GM10847 (cell line): ENCODE measurements around the gene PDCD1LG2.

Source experiments
- POLR2A ChIP-seq: IDR thresholded peaks from 2 replicates; pipeline ENCODE4 v1.6.1; 2011; ENCODE audit not compliant: insufficient read length; ENCODE audit errors: extremely low read depth

The PDCD1LG2 gene

DNA sequence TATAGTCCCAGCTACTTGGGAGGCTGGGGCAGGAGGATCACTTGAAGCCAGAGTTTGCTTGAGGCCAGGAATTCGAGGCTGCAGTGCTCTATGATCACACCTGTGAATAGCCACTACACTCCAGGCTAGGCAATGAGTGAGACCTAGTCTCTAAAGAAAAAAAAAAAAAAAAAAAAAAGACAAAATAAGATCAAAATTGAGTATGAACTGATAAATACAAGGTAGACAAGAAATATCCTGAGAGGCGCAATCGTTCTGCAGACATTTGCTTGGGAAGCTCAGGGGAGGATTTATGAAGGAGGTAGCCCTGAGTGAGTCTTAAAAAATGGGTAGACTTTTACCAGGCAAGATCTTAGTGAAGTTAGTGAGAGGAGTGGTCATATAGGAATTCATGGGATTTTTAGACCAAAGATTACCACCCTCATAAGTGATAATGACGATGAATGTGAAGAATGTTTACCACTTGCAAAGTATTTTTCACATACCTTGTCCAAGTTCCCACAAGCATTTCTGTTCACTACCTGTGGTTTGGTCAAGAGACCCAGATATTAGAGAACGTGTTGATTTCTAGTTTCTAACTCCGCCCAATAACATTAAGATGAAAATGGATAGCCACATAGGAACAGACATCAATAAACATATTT, 4.4 kb downstream of the PDCD1LG2 start:
- no peak for TF ChIP-seq POLR2A

DNA sequence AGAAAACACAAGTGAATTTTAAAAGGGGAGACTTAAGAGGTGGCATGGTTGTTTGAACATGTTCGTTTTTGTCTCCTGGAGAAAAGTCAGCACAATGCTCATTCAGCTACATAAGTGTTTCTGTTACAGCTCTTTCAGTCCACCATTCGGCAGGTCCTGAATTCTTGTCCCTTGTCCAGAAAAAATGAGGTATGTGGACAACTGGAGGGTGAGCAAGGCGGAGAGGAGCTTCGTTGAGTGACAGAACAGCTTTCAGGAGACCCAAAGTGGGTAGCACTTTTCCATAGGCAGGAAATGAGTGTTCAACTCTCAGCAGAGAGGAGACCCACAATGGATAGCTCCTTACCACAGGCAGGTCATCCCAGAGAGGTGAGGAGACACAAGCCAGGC, 4.9 kb downstream of the PDCD1LG2 start:
- TF ChIP-seq POLR2A = no peak

DNA sequence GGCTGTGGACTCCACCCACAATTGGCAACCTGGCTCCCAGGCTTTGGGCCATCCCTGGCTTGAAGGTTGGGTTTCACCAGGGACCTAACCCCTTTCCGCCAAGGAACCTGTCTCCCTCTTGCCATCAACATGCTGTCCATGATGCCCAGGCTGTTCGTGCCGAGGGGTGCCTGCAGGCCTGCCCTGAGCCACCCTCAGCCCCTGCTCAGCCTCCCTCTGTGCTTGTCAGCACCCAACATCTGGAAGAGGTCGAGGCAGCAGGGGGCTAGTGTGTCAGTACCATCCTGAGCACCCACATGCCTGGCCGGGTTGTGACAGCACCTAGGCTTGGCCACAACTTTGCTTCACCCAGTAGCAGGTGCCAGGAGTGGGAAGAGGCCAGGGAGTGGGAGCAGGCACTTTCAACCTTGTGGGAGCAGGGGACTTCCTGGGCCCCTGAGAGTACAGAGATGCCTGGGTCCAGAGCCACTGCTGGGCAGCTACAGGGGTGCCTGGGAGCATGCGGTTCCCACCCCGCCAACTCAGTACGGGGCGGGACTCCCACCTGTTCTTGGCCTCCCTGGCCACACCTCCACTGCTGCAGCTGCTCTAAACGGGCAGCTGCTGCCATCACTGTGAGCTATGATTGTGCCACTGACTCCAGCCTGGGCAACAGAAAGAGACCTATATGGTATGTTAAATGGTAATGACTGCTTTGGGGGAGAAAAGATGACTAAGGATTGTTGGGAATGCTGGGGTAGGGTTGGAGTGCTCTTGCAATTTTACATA, 6.3 kb downstream of the PDCD1LG2 start:
- no peak for TF ChIP-seq POLR2A

DNA sequence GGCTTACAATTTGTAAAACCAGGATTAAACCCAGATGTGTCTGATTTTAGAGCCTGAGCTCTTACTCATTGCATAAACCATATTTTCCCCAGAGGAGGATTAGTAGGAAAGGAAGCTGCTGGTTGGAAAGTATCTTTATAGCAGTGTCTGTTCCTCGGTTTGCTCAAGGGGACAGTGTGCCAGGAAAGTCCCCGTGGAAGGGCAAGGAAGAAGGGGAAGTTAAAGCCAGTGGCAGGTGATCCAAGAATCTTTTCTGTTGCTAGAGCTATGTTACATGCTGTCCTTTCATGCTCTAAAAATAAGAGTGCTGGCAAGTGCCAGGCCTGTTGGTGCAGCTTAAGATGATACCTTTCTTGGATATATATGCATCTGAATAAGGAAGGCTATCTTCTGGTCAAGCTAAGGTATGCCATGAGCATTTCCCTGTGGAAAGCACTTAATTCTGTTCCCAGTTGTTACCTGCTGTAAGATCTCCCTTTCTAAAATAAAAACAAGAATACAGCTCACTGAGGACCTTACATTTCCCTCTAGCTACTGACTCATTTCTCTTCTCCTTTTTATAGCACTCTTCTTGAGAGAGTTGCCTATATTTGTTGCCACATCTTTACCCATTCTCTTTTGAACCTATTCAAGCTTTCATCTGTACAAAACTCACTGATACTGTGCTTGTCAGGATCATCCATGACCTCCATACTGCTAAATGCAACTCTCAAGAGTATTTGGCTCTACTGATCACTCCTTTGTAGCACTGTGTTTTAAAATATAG, 8.0 kb downstream of the PDCD1LG2 start:
- TF ChIP-seq POLR2A = no peak

DNA sequence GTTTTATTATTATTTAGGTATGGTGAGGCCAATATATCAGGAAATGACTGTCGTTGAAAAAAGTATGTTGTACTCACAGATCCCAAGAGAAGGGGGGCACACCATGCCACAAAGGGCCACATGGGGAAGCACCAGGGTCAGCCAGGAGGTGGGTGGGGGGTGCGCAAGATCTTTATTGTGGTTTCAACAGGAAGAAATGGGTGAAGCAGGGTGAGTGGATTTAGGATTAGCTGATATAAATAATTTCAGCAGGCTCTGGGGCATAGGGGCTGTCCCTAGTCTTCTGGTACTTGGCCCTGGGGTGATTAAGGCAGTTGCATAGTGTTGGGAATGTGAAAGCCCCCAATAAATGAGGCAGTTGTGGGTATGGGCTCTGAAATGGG, 8.6 kb downstream of the PDCD1LG2 start:
- TF ChIP-seq POLR2A = no peak

DNA sequence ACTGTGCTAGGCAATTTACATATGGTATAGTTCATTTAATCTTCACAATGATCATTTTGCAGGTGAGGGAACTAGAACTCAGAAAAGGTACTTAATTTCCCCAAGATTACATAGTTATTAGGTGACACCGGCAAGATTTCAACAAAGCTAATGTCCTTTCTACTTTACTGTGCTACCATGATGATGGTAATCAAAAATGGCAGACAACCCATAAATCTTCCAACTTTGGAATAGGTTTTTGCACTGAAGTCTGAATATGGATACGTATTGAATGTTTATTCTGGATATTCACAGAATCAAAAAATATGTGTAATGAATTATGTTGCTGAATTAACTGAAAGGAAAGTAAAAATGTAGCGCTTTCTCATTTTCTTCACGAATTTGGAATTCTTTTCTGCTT, 13.8 kb downstream of the PDCD1LG2 start:
- no peak for TF ChIP-seq POLR2A

DNA sequence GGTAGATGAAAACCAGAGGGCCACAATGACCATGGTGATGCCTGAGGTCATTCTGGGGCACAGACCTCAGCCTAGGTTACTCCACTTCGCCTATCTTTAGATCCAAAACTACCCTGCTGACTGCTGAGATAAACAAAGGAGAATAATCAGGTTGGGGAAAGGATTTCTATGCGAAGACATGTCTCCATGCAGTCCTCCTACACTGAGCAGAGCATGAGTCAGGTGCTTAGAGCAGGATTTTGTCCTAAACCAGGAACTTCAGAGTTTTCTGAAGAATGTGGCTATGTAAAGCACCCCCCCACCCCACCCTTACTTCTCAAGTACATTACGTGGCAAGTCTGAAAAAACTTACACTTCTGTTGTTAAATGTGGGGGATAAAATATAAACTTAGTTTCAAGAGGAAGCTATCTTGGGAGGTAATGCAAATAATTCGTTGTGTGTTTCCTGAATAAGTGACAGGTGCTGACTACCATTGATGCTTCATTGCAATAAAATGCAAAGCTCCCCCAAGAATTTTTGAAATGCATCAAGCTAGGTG, 19.4 kb downstream of the PDCD1LG2 start:
- TF ChIP-seq POLR2A = no peak

DNA sequence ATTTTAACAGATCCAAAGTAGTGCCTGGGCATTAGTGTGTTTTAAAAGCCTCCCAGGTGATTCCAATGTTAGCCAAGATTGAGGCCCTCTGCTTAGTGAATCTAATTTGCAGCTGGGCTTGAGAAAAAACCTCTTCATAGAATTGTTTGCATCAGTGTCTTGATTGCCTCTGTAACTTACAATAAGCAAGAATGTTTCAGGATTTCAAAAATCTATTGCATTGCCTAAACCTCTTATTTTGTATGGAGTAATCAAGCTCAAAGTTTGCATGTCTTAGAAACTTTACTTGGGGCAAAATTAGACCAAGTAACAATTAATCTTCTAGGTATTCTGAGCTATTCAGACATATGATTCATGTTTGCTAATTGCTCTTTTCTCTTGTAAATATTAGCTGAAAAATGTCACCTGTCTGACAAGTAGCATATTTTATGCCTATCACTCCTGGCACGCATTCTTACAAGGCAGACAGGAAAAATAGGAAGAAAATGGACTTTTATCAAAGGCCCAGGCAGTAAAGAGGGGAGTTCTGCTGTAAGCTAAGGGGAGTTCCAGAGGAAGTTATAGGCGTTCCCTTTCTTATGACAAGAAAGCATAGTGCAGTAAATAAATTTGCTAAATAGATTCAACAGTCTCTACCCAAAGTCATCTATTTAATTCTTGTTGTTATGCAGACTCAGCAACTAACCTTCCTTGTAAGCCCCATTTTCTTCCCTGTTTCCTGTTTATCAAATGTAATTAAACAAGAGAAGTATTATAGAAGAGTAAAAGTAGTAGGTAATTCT, 21.0 kb downstream of the PDCD1LG2 start:
- no peak for TF ChIP-seq POLR2A

DNA sequence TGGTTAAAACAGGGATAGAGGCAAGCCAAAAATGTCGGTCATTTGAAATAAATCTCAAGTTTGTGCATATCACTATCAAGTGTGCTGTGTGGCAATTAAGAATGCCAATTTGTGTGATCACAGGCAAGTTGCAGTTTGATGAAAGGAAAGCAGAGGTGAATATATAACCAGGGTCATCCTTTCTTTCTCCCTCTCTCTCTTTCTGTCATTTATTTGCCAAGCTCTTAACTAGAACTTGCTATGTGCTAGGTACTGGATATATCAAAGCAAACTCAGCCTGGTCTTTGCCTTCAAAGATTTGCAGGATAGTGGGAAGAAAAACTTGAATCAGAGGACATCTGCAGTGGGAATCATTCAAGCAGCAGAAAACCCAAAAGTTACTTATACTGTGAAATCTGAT, 22.0 kb downstream of the PDCD1LG2 start:
- no peak for TF ChIP-seq POLR2A

DNA sequence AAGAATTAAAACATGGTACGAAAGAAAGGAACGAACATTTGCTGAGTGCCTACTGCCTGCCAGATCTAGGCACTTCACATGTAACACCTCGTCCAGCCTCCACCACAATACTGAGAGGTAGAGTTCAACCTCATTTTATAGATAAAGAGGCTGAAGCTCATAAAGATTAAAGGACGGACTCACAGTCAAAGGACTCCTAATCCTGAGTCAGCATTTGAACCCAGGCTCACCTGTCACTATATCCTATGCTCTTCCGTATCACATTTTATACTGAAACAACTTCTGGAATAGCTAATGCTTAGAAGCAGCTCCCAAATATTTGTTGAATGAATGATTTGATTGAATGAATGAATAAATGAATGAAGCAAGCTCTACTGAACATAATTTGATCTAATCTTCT, 22.5 kb downstream of the PDCD1LG2 start:
- no peak for TF ChIP-seq POLR2A

DNA sequence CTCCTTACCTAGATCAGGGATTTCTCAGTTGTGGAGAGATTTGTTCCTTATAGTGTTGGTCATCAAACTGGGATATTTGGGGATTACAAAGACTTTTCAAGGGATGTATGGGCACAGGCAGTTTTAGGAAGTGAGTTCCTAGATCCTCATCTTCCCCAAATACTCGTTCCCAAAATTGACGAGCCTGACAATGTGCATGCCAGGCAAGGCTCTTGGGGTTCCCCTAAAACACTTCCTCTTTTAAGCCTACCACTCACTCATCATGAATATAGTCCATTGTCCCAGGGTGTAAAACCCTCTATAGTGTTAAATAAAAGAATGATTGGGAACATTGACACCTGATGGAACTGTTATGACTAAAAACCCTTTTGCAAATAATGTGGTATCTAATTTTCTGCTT, 26.4 kb downstream of the PDCD1LG2 start:
- no peak for TF ChIP-seq POLR2A

DNA sequence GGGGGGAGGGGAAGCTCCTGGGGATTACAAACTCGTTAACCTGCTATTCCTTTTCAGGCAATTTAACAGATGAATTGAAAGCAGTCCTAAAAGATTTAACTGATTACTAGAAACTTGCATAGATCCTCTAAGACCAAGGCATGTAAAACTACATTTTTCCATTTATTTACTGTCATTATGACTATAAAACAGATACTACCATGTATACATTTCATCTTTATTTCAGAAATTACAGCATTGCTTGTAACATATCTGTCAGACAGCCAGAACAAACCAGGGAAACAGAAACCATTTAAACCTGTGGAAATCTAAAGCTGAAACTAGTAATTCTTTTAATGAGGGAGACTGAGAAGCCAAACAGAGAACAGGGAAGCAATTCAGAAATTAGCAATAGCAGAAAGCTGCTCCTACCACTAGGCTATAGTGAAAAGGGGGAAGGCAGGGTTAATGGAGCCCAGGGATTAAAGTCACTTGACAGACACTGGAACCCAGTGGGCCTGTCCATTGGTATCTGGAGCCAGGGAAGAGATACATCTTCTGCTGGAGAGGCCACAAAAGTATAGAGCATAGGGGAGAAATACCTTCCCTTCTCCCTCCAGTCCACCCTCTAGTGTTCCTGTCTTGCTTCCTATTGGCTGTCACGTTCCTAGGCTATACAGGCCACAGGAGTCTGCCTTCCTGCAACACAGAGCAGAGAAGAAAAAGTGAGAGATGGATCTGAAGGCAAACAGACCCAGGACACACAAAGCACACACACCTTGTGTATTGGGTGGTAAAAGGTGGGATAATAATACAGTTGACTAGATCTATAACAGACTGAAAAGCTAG, 33.8 kb downstream of the PDCD1LG2 start:
- TF ChIP-seq POLR2A = no peak

DNA sequence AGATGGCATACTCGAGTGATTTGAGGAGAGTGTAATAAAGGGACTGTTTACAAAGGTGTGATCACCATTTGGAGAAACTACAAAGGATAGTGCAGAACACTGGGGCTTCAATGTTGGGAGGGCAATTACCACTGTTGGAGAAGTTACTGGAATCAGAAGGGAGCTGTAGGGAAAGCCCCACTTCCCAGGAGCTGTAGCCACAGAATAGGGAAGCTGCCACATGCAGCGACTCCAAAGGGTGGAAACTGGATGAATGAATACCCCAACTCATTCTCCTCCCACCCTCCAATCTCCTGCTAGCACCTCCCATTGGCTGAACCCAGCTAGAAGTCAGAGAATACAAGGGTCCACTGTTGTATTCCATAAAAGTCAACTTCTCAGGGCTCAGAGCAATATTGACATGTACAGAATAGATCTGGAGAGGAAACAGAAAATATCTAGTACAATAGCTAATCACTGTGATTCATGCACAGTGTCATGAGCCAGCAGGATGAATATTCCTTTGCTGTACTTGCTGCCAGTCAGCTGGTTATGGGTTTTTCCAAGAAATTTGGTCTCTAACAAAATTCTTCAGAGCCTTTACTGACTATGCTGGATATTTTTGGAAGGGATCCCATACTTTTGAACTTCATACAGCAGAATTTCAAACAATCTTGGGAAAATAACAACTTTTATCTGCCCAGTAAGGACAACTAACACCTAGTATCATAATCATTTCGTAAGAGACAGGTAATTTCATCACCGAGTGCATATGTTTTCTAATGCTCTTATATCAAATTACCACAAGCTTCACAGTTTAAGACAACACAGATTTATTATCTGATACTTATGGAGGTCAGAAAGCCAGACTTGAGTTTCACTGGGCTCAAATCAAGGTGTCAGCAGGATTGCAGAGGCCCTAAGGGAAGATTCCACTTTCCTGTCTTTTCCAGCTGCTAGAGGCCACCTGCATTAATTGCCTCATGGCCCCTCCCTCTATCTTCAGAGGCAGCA, 39.6 kb downstream of the PDCD1LG2 start:
- TF ChIP-seq POLR2A = no peak
